GM21528 (cell line): ENCODE results near the gene PRKCE.
"Not testable (repeated sequence)": the region's sequence is repeated elsewhere in the genome, so short reads cannot be mapped to it uniquely, and the experiment has no call there.

Experiments used
- ATAC-seq: cut with Tn5 transposase; IDR thresholded peaks from one replicate; pipeline ENCODE4 v1.9.1; 2021; ENCODE audit warnings: mild to moderate bottlenecking, moderate library complexity; ENCODE audit not compliant: unreplicated experiment, low FRiP score

PRKCE gene

DNA sequence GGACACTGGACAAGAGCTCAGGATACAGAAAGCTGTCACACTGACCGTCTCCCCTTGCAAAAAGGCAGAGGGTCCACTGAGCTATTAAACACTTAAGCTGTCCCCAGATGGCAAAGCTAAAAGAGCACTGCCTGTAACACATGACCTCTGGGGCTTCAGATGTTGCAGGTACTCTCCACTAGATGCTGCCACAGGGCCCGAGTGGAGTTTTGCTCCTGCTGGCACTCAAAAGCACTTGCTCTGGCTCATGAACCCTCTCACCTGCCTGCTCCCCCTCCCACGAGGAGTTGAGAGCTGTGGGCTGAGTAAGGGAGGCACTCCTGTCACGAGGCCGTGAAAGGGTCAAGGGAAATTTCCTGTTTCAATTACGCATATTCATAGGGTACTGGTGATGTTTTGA is 227.9 kb downstream of the PRKCE start:
- ATAC-seq, result no peak

GRCh38 chr2:45879936-45880335 is 228.5 kb downstream of the PRKCE start:
- no peak for ATAC-seq

DNA sequence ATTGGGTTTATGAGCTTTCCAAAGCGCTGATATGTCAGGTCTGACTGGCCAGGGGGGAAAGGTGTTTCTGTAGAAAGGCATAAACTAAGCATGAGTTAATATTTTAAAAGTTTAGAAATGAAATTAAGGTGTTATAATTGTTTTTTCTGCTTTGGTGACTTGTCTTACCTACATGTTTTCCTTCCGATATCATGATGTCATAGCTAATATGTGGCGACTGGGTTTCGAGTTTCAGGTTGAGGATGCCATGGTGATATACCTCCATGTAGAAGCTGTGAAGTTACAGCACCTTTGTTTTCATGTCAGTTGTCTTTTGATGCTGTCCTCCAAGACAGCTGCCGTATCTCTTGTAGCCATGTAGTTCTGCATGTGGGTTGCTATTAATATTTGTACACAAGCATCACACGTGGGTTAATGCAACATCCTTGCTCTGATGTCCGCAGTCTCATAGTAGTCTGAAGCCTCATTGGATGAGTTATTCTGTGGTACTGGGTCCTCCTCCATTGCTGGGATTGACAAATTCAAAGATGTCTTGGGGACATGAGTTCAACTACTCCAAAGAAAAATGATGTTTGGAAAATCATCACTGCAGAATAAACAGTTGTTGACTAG is 230.6 kb downstream of the PRKCE start:
- ATAC-seq, result no peak

GRCh38 chr2:45882707-45883602 is 231.5 kb downstream of the PRKCE start:
- ATAC-seq, result no peak

DNA sequence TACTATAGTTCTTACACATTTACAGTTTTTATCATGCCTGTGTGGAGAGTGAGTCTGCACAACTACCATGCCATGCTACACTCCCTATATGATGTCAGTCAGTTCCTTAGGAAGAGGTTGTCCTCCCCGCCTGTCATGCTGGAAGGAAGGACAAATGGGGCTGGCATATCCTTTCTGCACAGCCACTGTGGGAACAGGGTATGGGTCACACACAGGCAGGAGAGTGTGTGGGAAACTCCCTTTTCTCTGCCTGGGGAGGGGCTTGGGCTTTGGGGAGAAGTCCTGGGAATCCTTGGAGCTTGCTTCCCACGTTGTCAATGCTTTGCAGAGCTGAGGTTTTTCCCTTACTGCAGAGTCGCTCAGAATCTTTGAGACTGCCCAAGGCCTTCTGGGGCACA is 232.1 kb downstream of the PRKCE start:
- ATAC-seq, result no peak

DNA sequence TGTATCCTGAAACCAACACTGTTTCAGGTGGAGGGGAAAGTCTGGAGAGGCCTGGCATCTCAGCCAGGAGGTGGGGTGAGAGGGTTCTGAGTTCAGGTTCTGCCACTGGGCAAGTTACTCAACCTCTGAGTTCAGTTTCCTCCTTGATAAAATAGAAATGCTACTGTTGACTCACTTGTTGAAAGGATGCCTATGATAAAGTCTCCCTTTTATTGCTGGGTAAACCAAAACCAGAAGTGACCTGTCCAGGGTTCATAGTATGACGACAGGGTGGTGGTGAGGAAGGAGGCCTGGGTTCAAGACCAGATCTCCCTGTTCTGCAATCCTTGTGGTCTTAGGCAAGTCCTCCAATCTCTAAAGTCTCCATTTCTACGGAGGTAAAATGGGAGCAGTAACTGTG is 232.7 kb downstream of the PRKCE start:
- ATAC-seq, result no peak

DNA sequence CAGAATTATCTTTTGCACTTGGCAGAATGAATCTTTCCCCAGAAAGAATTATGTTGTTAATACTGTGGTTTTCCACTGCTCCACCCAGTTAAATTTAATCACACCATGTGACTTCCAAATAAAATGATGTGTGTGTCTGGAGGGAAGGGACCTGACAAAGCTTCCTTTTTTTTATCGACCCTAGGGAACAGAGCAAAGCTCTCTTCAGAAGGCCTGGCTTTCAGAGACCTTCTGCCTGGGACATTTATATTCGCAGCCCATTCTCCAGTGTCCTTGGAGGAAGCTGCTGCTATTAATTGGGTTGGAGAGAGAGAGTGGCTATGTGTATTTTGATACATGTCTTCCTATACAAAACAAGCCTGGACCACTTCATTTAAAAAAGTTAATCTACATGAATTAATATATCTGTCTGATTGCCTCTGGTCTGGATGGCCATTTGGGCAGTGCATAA is 233.7 kb downstream of the PRKCE start:
- no peak for ATAC-seq

DNA sequence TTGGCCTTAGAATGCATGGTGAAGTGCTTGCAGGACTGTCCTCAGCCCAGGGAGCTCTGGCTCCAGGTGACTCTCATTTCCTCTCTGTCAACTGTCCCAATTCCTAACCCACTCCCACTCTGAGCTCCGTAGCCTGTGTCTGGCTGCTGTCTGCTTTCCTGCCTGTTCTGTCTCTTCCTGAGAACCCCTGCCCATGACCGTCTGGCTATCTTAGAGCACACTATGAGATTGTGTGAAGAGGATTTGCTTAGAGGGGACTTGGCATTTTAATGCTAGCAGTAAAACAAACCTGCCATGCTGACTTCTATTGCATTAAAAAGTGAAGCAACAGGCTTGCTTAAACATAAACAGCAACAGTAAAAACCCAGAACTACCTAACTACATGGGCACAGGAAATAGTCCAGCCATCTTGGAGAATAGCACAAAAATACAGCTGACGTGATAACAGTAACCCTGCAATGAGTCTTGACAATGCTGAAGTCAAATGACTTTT is 234.7 kb downstream of the PRKCE start:
- no peak for ATAC-seq

DNA sequence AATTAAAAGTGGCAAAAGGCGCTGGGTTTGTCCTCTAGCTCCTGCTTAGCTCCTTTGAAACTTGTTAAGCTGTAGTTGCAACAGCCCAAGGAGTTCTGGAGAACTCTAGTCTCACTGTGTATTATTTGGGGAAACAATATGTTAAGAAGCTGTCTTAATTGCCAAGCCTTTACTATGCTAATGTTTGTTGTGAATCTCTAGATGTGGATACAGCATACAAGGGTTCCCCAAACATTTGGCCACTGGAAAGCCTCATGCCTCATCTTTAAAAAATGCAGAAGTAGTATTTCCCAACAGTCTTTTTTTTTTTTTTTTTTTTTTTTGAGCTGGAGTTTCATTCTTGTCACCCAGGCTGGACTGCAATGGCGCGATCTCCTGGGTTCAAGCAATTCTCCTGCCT is 236.7 kb downstream of the PRKCE start:
- no peak for ATAC-seq

- no peak for ATAC-seq
Measured at GRCh38 chr2:45888641-45889040, 237.2 kb downstream of the PRKCE start.

GRCh38 chr2:45889053-45889452 is 237.6 kb downstream of the PRKCE start:
- peak; percentile 64 for ATAC-seq

DNA sequence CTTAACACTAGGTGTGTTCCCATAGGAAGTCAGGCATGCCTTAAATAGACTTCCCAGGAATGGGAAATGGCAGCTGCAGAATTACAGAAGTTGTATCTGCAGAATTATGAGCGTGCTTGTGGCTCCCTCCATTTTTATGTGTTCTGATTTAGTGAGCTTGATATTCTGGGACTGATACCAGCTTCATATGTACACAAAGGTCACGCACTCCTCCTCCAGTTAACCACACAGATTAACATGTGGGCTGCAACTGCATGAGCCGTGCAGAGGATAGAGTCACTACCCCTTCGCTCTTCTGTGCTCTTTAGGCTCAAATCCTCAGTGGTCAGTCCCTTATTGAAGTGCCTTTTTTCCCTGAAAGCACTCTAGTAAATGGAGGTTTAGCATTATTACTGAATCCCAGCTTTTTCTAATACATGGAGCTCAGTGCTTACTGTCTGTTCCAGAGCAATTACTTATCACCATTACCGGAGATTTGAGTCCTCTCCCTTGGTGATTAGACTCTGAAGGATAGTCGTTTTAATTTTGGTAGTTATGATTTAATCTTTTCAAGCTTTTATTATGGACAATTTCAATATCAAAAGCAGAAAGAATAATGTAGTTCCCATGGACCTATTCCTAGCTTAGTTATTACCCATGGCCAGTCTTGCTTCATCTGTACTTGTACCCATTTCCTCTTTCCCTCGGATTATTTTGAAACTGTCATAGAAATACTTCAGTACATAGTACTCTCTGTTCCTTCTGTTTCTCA is 238.3 kb downstream of the PRKCE start:
- ATAC-seq, result peak; percentile 57

- not testable (repeated sequence) for ATAC-seq
Measured at GRCh38 chr2:45890371-45890646, 238.8 kb downstream of the PRKCE start.

GRCh38 chr2:45890819-45891218 is 239.3 kb downstream of the PRKCE start:
- no peak for ATAC-seq

DNA sequence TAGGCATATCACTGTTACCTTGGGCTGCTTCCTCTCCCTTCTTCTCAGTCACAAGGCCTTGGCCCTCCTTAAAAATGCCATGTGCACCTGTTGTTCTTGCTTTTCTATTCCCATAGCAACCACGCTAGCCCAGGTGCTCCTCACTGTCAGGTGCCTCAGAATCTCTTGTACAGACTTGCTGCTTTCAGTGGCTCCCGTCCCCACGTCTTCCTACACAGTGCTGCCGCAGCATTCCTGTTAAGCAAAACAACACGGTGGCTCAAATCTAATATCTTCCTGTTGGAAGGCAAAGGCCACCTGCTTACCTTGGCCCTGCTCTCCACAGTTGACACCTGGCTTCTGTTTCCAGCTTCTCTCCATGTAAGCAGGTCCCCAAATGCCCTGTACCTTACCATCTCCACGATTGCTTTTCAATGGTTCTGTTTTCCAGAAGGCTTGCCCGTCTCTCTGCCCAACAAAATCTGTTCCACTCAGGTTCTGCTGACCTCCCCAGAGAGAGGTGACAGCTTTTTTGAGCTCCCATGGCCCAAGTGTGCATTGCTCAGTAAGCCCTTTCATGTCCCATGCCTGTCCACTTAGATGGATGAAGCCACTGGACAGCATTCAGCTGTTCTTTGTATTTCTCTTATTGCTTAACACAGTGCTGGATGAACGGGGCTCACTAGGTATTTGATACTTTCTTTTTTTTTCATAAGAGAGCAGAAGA is 240.4 kb downstream of the PRKCE start:
- ATAC-seq, result no peak

GRCh38 chr2:45892425-45892745 is 240.9 kb downstream of the PRKCE start:
- ATAC-seq, result no peak

DNA sequence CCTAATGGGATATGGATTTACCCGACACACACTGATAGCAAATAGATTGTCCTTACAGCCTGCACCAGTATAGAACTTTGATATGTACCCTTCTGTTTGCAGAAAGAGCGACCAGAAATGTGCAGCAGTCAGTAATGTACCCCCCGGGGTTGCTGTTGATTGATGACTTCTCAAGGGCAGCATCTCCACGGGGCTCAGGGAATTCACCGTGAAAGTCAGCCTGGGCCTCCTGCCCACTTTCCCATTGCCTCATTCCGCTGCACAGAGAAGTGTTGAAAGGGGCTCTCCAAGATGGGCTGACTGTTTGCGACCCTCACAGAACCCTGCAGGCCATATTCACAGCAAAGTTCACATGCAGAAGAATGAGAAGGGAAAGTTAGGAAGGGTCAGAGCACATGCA is 241.3 kb downstream of the PRKCE start:
- no peak for ATAC-seq

DNA sequence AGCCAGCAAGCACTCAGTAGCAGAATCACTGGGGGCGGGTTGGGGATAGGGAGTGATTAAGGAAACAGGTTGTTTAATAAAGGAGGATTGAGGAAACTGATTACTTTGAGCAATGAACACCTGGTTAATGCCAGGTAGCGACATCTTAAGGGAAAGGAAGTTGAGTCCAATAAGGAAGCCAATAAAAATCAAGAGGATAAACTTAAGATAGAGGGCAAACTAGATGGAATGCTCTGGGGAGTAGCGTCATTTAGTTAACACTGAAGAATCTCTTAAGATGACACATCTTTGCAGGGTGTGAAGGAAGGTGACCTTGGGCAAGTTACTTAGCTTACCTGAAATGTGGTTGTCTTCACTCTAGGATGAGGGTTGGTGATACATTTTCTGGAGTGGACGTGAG is 242.7 kb downstream of the PRKCE start:
- ATAC-seq, result no peak

DNA sequence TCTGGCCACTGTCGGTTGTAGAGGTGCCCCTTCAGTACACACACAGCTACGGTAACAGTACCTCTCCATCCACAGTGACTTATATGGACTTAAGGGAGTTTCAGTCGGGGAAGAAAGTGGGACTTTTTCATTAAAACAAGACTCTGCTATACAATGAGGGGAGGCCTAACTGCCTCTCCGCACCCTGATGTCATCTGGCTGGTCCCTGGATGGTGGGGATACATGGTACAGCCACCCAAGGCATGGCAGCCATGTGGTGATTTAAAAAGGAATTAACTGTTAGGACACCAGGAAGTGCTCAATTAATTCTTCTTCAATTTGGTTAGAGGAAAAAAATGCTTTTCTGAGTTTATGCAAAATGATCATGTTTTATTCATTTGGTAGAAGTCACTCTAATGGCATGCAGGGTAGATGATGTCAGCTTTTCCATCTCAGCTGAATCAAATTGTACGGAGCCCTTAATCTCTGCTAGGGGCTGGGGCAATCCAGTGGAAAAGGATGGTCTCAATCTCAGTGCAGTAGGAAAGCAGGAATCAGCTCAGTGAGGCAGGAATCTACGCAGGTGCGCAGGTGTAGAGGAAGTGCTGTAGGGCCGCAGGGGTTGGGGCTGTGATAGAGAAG is 243.9 kb downstream of the PRKCE start:
- ATAC-seq, result no peak

DNA sequence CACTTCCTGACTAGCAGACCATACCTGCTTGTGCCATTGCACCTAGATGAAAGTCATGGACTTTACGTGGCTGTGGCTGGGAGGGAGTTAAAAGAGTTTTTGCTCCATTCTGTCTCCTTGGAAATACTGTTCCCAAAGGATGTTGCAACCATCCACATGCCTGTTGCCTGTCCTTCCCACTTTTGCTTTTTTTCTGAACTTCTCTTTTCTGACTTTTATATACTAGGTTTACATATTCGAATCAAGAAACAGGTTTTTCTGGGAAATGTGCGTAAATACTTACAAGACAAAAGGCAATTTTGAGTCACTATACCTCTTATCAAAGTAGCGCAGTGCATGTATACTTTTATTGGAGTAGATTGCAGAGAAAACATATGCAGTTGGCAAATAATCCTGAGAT is 244.8 kb downstream of the PRKCE start:
- ATAC-seq, result no peak
